ENCODE data around the gene OTOA. TPM values are rescaled to one million over a fixed set of nuclear protein-coding genes. Genes with fewer than 3 reads are reported as not detected.
A peak's percentile ranks its signal among the peaks of the same experiment; 100 is the strongest.

Gene OTOA
- total RNA-seq, 2 donors from 2014 or later = 0.26 TPM; not detected in 1

GRCh38 chr16:21642861-21643260 is 20.9 kb upstream of the OTOA start:
- Histone ChIP-seq H3K4me1 (no peaks in the 10 kb centered on the region), H3K27ac (no peak overlapping the region), H3K4me3 (no peak overlapping the region), H3K27me3 (no peaks in the 10 kb centered on the region), H3K36me3 (replicated peaks in 1 of 2; ENCODE audit: insufficient read depth in 1 of 2, low read depth in 2 of 2) (no peaks in the 10 kb centered on the region), H3K9me3 (no peaks in the 10 kb centered on the region)
- DNase-seq (no peak), ATAC-seq (no peak)
- whole genome bisulfite sequencing, 2 donors = 53 to 77% methylated on average over 7 of the region's 7 CpGs
- intact Hi-C loops (cut with DNase I) = no loop called here
- TF ChIP-seq POLR2A (IDR thresholded peaks at IDR 0.05) = no peak
- TF ChIP-seq CTCF (IDR thresholded peaks at IDR 0.05) = no peak

GRCh38 chr16:21643785-21644184 is 20.0 kb upstream of the OTOA start:
- no peaks in the 10 kb centered on the region for H3K36me3 ChIP-seq (replicated peaks in 1 of 2; ENCODE audit: insufficient read depth in 1 of 2, low read depth in 2 of 2)
- no peak overlapping the region for H3K27ac ChIP-seq
- DNase-seq = no peak
- no peaks in the 10 kb centered on the region for H3K4me1 ChIP-seq
- WGBS, 2 donors = 87 to 96% methylated on average over 3 of the region's 3 CpGs
- H3K4me3 ChIP-seq = no peak overlapping the region
- no peaks in the 10 kb centered on the region for H3K27me3 ChIP-seq
- no peak for TF ChIP-seq POLR2A (IDR thresholded peaks at IDR 0.05)
- no peak for TF ChIP-seq CTCF (IDR thresholded peaks at IDR 0.05)
- intact Hi-C loops (cut with DNase I) = no loop called here
- H3K9me3 ChIP-seq = no peaks in the 10 kb centered on the region
- ATAC-seq = no peak

- TF ChIP-seq CTCF (IDR thresholded peaks at IDR 0.05) = no peak
- no peak for TF ChIP-seq POLR2A (IDR thresholded peaks at IDR 0.05)
- intact Hi-C loops (cut with DNase I) = no loop called here
- H3K36me3 ChIP-seq (replicated peaks in 1 of 2; ENCODE audit: insufficient read depth in 1 of 2, low read depth in 2 of 2) = no peaks in the 10 kb centered on the region
- H3K4me3 ChIP-seq = no peak overlapping the region
- no peaks in the 10 kb centered on the region for H3K27me3 ChIP-seq
- no peak for ATAC-seq
- DNase-seq = no peak
- no peaks in the 10 kb centered on the region for H3K9me3 ChIP-seq
- 69 to 74% methylated on average over 4 of the region's 4 CpGs for WGBS, 2 donors
- no peak overlapping the region for H3K27ac ChIP-seq
- H3K4me1 ChIP-seq = no peaks in the 10 kb centered on the region
Observed at GRCh38 chr16:21644674-21645073, 19.1 kb upstream of the OTOA start.

GRCh38 chr16:21645261-21645721 is 18.5 kb upstream of the OTOA start:
- TF ChIP-seq POLR2A (IDR thresholded peaks at IDR 0.05) (no peak), CTCF (IDR thresholded peaks at IDR 0.05) (no peak)
- no peak overlapping the region for H3K4me3 ChIP-seq
- peak overlapping the region in 1 of 4 donors; percentile 52 for H3K27ac ChIP-seq
- no peaks in the 10 kb centered on the region for H3K4me1 ChIP-seq
- H3K9me3 ChIP-seq = no peaks in the 10 kb centered on the region
- intact Hi-C loops (cut with DNase I) = no loop called here
- H3K36me3 ChIP-seq (replicated peaks in 1 of 2; ENCODE audit: insufficient read depth in 1 of 2, low read depth in 2 of 2) = no peaks in the 10 kb centered on the region
- no peak for ATAC-seq
- H3K27me3 ChIP-seq = no peaks in the 10 kb centered on the region
- no peak for DNase-seq
- WGBS, 2 donors = 69 to 90% methylated on average over 9 of the region's 9 CpGs

- DNase-seq = no peak
- Histone ChIP-seq H3K4me3 (no peak overlapping the region), H3K27ac (peak overlapping the region in 1 of 4 donors; percentile 52), H3K36me3 (replicated peaks in 1 of 2; ENCODE audit: insufficient read depth in 1 of 2, low read depth in 2 of 2) (no peaks in the 10 kb centered on the region), H3K4me1 (no peaks in the 10 kb centered on the region), H3K9me3 (no peaks in the 10 kb centered on the region), H3K27me3 (no peaks in the 10 kb centered on the region)
- intact Hi-C loops (cut with DNase I) = no loop called here
- WGBS, 2 donors = 57 to 70% methylated on average over 5 of the region's 5 CpGs
- no peak for ATAC-seq
- TF ChIP-seq CTCF (IDR thresholded peaks at IDR 0.05) (no peak), POLR2A (IDR thresholded peaks at IDR 0.05) (no peak)
Observed at GRCh38 chr16:21646091-21646490, 17.7 kb upstream of the OTOA start.

Data from body of pancreas (tissue), 4 donors.